A172 (cell line): ENCODE results near the gene DPYD. TPM values are rescaled to one million over a fixed set of nuclear protein-coding genes. Genes with fewer than 3 reads are reported as not detected.

Source experiments
- DNase-seq: peaks from one replicate; pipeline ENCODE4 v3.0.0-alpha.2; 2015; ENCODE audit warnings: low spot score
- total RNA-seq: library from RNA; depleted of rRNA; stranded (reverse); fragments of >200 nt; shearing (Covaris generic); gene quantifications from 2 replicates; pipeline ENCODE4 v1.2.3, GENCODE V29; 2014

The DPYD gene
- total RNA-seq, 1 experiment from 2014 or later: 30.7 TPM

DNA sequence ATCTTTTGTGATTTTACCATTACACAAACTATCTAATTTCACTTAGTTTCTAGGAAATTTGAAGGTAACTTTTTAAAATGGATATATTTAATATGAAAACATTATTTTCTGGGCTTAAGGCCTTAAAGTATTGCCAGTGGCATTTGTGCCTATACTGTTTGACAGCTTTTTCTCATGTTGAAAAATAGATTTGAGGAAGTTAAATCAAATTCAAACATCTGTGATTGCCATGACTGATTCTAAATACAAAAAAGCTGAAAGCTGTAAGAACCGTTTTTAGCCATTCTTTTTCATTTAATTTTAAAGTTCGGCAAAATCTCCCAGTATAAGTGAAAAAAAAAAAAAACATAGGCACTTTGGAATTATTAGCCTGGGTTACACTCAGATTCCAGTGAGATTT lies 301.1 kb downstream of the DPYD start:
- no peak for DNase-seq

DNA sequence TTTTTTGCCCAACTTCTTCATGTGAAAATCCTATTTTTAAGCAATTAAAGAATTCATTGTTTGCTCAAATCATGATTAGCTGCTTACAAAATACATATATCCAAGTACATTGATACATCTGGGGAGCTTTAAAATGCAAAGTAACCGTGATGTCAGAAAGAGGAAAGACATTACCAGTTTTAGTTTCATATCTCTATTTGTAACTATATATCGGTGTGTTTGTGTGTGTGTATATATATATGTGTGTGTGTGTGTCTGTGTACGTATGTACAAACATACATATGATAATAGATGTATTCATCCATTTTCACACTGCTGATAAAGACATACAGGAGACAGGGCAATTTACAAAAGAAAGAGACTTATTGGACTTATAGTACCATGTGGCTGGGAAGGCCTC lies 310.1 kb downstream of the DPYD start:
- no peak for DNase-seq

DNA sequence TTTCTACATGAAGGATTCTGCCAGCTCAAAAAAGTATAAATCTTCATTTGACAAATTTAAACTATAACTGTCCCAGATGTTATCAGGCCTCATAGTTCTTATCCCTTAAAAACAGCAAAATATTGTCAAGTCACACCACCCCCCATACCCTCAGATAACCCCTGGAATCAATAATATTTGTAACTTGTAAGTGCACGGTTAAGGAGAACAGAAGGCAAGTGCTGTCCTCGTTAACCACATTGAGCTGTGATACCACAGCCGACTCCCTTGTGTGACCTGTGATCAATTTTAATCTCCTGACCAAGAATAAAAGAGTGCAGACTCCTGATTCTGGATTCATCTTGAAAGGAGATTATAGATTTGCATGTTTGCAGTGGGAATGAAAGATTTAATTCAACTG lies 310.7 kb downstream of the DPYD start:
- no peak for DNase-seq

- DNase-seq: no peak
These were observed 312.6 kb downstream of the DPYD start for GRCh38 chr1:97608272-97608671.

- DNase-seq: peak; percentile 35
These were observed 317.1 kb downstream of the DPYD start for GRCh38 chr1:97603776-97604175.

DNA sequence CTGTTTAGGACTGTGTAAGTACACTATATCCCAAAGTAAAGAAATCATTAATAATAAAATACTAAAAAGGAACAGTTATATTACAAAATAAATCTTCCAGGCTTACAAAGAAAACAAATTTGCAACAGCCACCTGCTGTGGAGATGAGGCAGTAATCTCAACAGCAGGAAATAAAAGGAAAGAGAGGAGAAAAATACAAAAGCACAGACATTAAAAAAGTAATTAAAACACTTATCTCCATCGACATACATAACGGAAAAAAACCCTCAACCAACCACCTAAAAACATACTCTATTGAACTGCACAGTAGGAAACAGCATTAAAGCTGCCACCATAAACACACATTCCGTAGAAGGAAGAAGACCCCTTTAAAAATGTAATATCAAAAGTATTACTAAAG lies 317.6 kb downstream of the DPYD start:
- DNase-seq: no peak

DNA sequence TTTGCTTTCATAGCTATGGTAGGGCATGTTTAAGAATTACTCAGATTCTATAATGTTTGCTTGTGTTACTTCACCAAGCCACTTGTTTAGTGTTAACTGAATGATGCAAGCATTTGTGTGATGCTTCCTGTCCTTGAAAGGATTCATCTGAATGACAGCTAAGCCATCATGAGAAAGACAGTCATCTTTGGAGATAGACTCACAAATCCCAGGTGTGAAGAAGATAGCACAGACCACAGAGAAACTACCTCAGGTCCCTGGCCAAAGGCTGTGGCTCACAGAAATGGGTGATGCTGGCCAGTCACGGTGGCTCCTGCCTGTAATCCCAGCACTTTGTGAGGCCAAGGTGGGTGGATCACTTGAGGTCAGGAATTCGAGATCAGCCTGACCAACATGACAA lies 321.4 kb downstream of the DPYD start:
- DNase-seq: no peak

DNA sequence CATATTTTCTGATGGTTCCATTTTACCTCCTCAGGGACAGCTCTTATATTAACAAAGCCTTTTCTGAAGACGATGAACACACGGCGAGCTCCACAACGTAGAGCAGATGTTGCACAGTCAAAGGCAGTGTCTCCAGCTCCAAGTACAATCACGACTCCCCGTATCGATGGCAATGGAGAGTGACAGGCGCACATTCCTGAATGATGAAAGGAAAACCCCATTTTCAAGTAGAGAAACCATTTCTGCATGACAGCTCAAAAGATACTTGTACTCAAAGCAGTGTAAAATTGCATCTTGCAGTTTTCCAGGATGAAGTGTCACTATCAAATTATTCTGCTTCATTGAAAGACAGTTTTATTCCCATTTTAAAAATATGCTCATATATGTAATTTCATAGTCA lies 327.6 kb downstream of the DPYD start:
- DNase-seq: no peak

GRCh38 chr1:97588772-97589171 lies 332.1 kb downstream of the DPYD start:
- no peak for DNase-seq

DNA sequence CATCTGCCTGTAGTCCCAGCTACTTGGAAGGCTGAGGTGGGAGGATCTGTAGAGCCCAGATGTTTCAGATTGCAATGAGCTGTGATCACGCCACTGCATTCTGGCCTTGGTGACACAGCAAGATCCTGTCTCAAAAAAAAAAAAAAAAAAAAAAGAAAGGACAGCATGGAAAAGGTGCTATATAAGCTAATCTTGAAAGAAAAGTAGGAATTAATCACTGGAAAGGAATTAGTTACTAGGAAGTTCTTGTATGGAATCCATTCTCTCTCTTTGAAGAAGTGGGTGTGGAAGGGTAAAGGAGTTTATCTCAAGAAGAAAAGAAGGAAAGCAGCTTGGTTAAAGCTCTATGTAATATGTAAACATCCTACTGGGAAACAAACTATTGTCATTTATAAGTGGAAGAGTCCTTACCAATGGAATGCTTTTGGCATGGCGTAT lies 339.2 kb downstream of the DPYD start:
- DNase-seq: peak; percentile 61

GRCh38 chr1:97577613-97578012 lies 343.2 kb downstream of the DPYD start:
- no peak for DNase-seq

GRCh38 chr1:97573553-97573952 lies 347.3 kb downstream of the DPYD start:
- DNase-seq: no peak

DNA sequence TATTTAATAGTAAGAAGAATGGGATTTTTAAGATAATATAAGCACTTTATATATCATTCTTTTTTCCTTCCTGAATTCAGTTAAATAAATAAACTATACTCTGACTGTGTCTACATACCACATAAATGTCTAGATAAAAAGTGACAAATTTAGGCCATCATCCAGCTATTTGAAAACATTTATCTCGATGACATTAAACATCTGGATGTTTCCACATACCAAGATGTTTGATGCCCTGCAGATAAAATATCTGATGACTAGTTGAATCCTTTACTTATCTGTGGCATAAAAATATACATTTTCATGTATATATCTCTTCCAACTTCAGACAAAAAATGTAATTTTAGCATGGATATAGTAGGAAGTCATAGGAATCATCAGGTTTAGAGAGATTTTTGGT lies 348.3 kb downstream of the DPYD start:
- DNase-seq: no peak

- no peak for DNase-seq
These were observed 349.1 kb downstream of the DPYD start for GRCh38 chr1:97571760-97572159.

- no peak for DNase-seq
These were observed 350.1 kb downstream of the DPYD start for GRCh38 chr1:97570691-97571090.

- DNase-seq: no peak
These were observed 353.7 kb downstream of the DPYD start for GRCh38 chr1:97567000-97567749.

- no peak for DNase-seq
These were observed 354.9 kb downstream of the DPYD start for GRCh38 chr1:97565886-97566285.

DNA sequence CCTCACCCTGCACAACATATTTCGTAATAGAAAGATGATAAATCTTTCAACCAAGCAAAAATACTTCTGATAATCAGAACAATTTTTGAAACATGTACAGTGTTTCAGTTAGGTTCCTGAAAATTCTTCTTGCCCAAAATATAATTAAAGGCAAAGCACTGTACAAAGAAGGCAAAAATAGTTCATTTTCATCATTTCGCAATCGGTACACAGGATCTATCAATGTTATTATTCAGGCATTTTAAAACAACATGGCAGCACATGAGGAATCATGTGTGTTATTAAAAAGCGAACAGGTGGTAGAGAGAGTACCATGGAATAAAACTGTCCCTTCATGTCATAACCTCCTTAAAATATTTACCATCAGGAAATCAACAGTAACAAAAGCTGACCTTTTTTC lies 356.9 kb downstream of the DPYD start:
- DNase-seq: no peak

GRCh38 chr1:97562081-97562480 lies 358.8 kb downstream of the DPYD start:
- no peak for DNase-seq

GRCh38 chr1:97560714-97561113 lies 360.1 kb downstream of the DPYD start:
- DNase-seq: no peak

- DNase-seq: no peak
These were observed 366.9 kb downstream of the DPYD start for GRCh38 chr1:97553971-97554370.

GRCh38 chr1:97551113-97551512 lies 369.7 kb downstream of the DPYD start:
- DNase-seq: no peak

DNA sequence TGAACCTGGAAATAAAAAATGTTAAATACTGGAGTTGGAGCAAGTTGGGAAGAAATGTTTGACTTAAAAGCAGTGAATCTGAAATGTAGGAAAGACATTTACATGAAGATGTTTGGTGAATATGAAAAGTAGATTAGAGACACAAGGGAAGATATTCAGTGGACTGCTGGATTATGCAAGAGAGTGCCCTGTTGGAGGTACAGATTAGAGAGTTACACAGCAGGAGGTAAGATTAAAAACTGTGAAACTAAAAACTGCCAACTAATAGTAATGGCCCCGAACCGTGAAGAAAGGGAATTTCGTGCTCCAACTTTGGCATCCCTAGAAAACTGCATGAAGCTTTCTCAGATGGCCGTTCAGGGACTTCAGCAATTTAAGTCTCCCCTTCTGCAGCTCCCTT lies 375.4 kb downstream of the DPYD start:
- no peak for DNase-seq

GRCh38 chr1:97540346-97540888 lies 380.4 kb downstream of the DPYD start:
- no peak for DNase-seq
